ENCODE measurements around the gene ANTXR2. TPM values are rescaled to one million over a fixed set of nuclear protein-coding genes. Genes with fewer than 3 reads are reported as not detected.

ANTXR2 gene
- total and polyA plus RNA-seq, 2 of the 13 experiments (the other 11 are each of a cell fraction or from before 2014, with no cell fraction given): 4.6 to 14.5 TPM

DNA sequence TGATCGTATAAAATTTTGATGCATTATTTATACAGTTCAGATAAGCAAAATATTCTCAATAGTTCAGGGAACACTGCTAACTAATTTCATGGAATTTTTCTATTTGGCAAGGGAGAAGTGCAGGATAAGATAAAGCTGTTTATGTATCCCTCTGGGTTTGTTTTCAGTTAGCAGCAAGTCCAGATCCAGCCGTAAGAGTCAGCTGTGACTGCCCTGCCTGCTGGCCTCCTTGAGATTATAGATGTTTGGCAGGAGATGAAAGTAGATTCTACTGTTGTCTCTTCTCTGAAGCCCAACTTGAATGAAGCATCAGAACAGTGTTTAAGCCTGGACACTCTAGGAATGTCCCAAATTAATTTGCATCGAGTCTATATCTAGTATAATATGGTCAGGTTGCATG is 29.5 kb downstream of the ANTXR2 start:
- ATAC-seq (no peak), DNase-seq (ENCODE audit: low spot score) (no peak)
- intact Hi-C loops (cut with micrococcal nuclease; ENCODE audit: unreplicated experiment): no loop called here

DNA sequence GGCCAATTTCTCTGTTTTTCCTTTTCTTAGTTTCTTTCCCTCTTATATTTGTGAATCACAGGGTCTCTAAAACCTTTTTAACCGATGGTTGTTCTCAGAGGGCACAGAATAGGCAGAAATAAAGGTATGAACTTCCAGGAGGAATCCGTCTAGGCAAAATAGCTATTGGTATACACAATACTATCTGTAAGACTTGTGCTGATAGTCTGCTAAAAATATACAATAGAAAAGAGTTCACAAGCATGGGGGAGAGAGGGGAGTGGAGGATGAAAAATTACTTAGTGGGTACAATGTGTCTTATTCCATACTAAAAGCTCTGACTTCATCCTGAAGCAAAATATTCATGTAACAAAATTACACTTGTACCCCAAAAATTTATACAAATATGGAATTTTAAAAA is 30.2 kb downstream of the ANTXR2 start:
- H2AFZ ChIP-seq (ENCODE audit: low read length): no peak overlapping the region
- H3K9me3 ChIP-seq (ENCODE audit: low read length): no peaks in the 10 kb centered on the region
- no peak overlapping the region for H3K4me3 ChIP-seq (replicated peaks in 1 of 3; ENCODE audit: insufficient read depth in 1 of 3, low read depth in 2 of 3, low read length in 3 of 3)
- no peaks in the 10 kb centered on the region for H3K36me3 ChIP-seq (replicated peaks in 1 of 2; ENCODE audit: control insufficient read depth in 1 of 2, insufficient read depth in 2 of 2, low read length in 2 of 2)
- H4K20me1 ChIP-seq (ENCODE audit: insufficient read depth, low read length): no peaks in the 10 kb centered on the region
- FAIRE-seq: no peak
- no peak for ATAC-seq
- no peaks in the 10 kb centered on the region for H3K79me2 ChIP-seq (ENCODE audit: insufficient read depth, low read length)
- DNase-seq (ENCODE audit: low spot score): no peak
- no peaks in the 10 kb centered on the region for H3K27me3 ChIP-seq (ENCODE audit: control insufficient read depth in 1 of 2, insufficient read depth in 2 of 2, low read length in 2 of 2)
- CTCF ChIA-PET (ENCODE audit: low intra/inter-chr PET ratio, low total read pairs): no interaction called here
- H3K4me2 ChIP-seq (ENCODE audit: low read depth, low read length): no peak overlapping the region
- no TSS peak for BruUV-seq (replicated peaks)
- intact Hi-C loops (cut with micrococcal nuclease; ENCODE audit: unreplicated experiment) (no loop called here), in situ Hi-C loops (cut with HindIII; ENCODE audit: extremely low pct_ligation_motif_present, low pct_unique_long_range_greater_than_20kb) (no loop called here)
- no peak overlapping the region for H3K27ac ChIP-seq (ENCODE audit: extremely low read length, insufficient read depth, low read length)
- POLR2A ChIA-PET: no interaction called here
- no peaks in the 10 kb centered on the region for H3K4me1 ChIP-seq (ENCODE audit: insufficient read depth, low read length)
- WGBS (ENCODE audit: low lambda C conversion rate): 85% methylated on average over 2 of the region's 2 CpGs
- no peak overlapping the region for H3K9ac ChIP-seq (ENCODE audit: insufficient read depth, low read depth, low read length)
- TF ChIP-seq MTERF4 (CRISPR knock-in tag; IDR thresholded peaks at IDR 0.05) (no peak), ZNF160 (CRISPR knock-in tag; IDR thresholded peaks at IDR 0.05) (no peak), ZNF784 (CRISPR knock-in tag; IDR thresholded peaks at IDR 0.05; ENCODE audit: borderline replicate concordance) (no peak), MIER3 (CRISPR knock-in tag; IDR thresholded peaks at IDR 0.05; ENCODE audit: borderline replicate concordance) (no peak), ZKSCAN5 (CRISPR knock-in tag; IDR thresholded peaks at IDR 0.05) (no peak), FOXO4 (CRISPR knock-in tag; conservative IDR thresholded peaks at IDR 0.05) (no peak), GATAD1 (CRISPR knock-in tag; IDR thresholded peaks at IDR 0.05) (no peak)
- TF ChIP-seq, protein P1, sequence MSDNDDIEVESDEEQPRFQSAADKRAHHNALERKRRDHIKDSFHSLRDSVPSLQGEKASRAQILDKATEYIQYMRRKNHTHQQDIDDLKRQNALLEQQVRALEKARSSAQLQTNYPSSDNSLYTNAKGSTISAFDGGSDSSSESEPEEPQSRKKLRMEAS (IDR thresholded peaks at IDR 0.05): no peak

More for the DNA sequence above, 29.5 kb downstream of the ANTXR2 start:
- H3K4me1 ChIP-seq (ENCODE audit: insufficient read depth, low read length): no peaks in the 10 kb centered on the region
- WGBS (ENCODE audit: low lambda C conversion rate): 93% methylated on average over 3 of the region's 3 CpGs
- H3K27me3 ChIP-seq (ENCODE audit: control insufficient read depth in 1 of 2, insufficient read depth in 2 of 2, low read length in 2 of 2): no peaks in the 10 kb centered on the region
- H3K79me2 ChIP-seq (ENCODE audit: insufficient read depth, low read length): no peaks in the 10 kb centered on the region
- in situ Hi-C loops (cut with HindIII; ENCODE audit: extremely low pct_ligation_motif_present, low pct_unique_long_range_greater_than_20kb): no loop called here
- no peak overlapping the region for H2AFZ ChIP-seq (ENCODE audit: low read length)
- no peak overlapping the region for H3K27ac ChIP-seq (ENCODE audit: extremely low read length, insufficient read depth, low read length)
- no peak for TF ChIP-seq TFAP4 (IDR thresholded peaks at IDR 0.05; ENCODE audit: borderline replicate concordance, low read depth)
- no peak for TF ChIP-seq HCFC1 (IDR thresholded peaks at IDR 0.05; ENCODE audit: low read depth, low read length)
- no peak for TF ChIP-seq SNRNP70 (IDR thresholded peaks at IDR 0.05; ENCODE audit: low read depth, low read length)
- no peak for TF ChIP-seq ZNF292 (CRISPR knock-in tag; IDR thresholded peaks at IDR 0.05; ENCODE audit: borderline replicate concordance, low read depth)
- TF ChIP-seq ZNF644 (CRISPR knock-in tag; IDR thresholded peaks at IDR 0.05; ENCODE audit: low read depth): no peak
- TF ChIP-seq, protein P1 (IDR thresholded peaks at IDR 0.05): no peak
- TF ChIP-seq SP140L (CRISPR knock-in tag; IDR thresholded peaks at IDR 0.05; ENCODE audit: borderline replicate concordance): no peak
- TF ChIP-seq CHD2 (IDR thresholded peaks at IDR 0.05; ENCODE audit: low read depth, low read length): no peak
- TF ChIP-seq HMG20B (CRISPR knock-in tag; conservative IDR thresholded peaks at IDR 0.05): no peak
- TF ChIP-seq PTBP1 (IDR thresholded peaks at IDR 0.05; ENCODE audit: low read depth, low read length, poor library complexity, severe bottlenecking): no peak
- no peak for TF ChIP-seq KLF11 (CRISPR knock-in tag; IDR thresholded peaks at IDR 0.05)
- no peaks in the 10 kb centered on the region for H4K20me1 ChIP-seq (ENCODE audit: insufficient read depth, low read length)
- H3K4me2 ChIP-seq (ENCODE audit: low read depth, low read length): no peak overlapping the region
- POLR2A ChIA-PET: no interaction called here
- FAIRE-seq: no peak
- H3K4me3 ChIP-seq (replicated peaks in 1 of 3; ENCODE audit: insufficient read depth in 1 of 3, low read depth in 2 of 3, low read length in 3 of 3): no peak overlapping the region
- BruUV-seq (replicated peaks): no TSS peak
- no peaks in the 10 kb centered on the region for H3K9me3 ChIP-seq (ENCODE audit: low read length)
- CTCF ChIA-PET (ENCODE audit: low intra/inter-chr PET ratio, low total read pairs): no interaction called here
- H3K36me3 ChIP-seq (replicated peaks in 1 of 2; ENCODE audit: control insufficient read depth in 1 of 2, insufficient read depth in 2 of 2, low read length in 2 of 2): no peaks in the 10 kb centered on the region
- no peak overlapping the region for H3K9ac ChIP-seq (ENCODE audit: insufficient read depth, low read depth, low read length)

Data from HepG2 (cell line).